HG02938 (cell line): Measurements from ENCODE around the gene U2AF1.
"Not testable (repeated sequence)": the region's sequence is repeated elsewhere in the genome, so short reads cannot be mapped to it uniquely, and the experiment has no call there.

Experiments used
- ATAC-seq: cut with Tn5 transposase; IDR thresholded peaks from one replicate; pipeline ENCODE4 v1.9.1; 2021; ENCODE audit warnings: mild to moderate bottlenecking, moderate library complexity; ENCODE audit not compliant: unreplicated experiment

The U2AF1 gene

DNA sequence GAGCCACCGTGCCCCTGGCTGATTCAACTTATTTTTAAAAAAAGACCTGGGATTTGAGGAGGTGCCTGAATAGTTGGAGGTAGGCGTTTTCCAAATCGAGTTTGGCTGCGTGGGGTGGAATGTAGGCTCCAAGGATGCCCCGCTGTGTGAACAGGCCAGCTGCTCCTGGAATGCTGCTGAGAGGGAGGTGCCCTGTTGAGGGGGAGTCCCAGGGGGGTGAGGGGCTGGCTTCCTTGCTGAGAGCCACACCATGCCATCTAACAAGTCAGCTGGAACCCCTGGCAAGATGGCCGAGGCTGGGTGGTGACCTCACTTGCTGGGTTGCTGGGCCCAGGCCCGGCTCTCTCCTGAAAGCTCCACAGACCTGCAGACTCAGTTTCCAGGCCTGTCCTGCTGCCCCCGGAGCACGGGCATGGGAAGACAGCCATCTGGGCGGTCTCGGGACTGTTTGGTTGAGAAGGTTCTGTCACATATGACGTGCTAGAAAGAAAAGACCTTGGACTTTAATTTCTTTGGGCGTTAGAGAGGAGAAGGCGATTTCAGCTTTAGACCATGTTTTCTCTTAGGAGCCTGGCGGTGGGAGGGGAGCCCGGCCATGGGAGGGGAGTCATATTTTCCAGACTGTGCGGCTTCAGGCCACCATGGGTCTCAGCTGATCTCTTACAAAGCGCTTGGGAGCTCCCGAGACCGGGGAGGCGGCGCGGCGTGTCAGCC lies 24.6 kb downstream of the U2AF1 start:
- ATAC-seq = not testable (repeated sequence)

DNA sequence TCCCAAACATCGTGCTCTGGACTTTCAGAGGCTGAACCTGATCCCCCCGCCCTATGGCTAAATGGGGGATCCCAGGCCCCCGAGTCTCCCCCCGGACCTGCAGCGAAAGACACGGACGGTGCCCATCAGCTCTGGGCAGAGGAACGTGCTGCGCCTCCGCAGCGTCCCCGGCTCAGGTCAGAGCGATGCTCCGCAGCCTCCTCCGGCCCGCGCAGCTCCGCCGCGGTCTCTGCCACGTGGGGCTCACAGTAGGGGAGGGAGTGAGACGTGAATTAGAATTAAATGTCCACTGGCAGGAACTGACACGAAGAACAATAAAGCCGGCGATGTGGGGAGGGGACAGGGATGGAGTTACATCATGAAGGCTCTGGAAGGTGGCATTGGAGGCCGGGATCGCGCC lies 30.7 kb downstream of the U2AF1 start:
- ATAC-seq = not testable (repeated sequence)

DNA sequence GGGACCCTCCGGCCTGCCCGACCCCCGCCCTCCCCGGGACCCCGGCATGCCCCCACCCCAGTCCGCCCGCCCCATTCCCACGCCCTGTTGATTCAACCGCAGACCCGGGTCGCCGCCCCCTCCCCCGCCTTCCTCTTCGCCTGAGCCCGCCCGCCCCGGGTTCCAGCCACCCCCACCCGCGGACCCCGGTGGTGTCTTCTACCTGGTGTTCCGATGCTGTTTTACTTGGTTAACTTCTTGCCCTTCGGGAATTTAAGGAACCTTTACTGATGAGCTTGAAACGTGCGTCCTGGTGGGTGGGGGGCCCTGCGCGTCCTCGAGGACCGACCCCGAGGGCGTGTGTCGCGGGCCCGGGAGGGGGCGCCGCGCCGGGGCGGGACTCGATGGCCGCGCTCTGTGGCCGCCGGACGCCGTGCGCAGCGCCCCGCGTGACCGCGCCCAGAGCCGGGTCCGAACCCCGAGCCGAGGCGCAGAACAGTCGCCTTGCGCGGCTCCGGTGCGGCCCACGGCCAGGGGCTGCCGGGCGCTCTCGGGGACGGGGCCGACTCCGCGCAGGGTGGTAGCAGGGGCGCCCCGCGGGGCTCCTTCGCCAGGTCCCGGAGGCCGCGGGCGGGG lies 31.2 kb downstream of the U2AF1 start:
- ATAC-seq = not testable (repeated sequence)

GRCh38 chr21:43075170-43076022 lies 32.0 kb downstream of the U2AF1 start, which contains the start of gene CBS:
CBS (minus strand) TSS chr21:43075835; CDS start chr21:43072193, 3,642 bp downstream.
- not testable (repeated sequence) for ATAC-seq

DNA sequence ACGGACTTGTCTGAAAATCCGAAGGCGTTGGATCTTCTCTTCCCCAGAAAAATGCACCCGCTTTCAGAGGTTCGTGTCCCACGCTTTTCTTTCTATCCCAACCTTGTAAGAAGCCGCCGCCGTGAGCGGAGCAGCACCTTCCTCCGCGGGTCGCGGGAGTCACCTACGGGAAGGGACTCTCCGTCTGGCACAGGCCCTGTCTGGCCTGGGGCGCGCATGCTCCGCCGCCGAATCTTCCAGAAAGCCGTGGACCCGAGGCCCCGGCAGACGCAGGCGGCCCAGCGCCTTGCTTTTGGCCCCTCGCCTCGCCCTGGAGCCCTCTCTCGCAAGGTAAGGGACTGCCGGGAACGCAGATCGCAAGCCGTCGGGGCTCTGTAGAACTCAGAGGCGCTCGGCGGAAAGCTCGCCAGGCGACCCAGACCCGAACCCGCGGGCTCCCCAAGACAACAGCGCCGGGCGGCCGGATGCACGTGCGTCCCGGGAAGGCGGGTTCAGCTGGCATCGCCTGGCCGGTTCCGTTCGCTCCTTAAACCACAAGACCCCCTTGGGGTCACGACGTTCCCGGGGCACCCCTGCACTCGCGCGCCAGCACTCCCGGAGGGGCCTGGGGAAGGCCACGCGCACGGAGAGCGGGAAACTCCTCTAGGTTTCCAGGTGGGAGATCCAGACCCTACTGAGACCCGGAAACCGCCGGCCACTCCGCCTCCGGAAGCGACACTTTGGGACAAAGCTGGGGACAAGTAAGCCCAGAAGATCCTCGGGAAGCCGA lies 32.8 kb downstream of the U2AF1 start:
- not testable (repeated sequence) for ATAC-seq

GRCh38 chr21:43072742-43073141 lies 34.6 kb downstream of the U2AF1 start:
- ATAC-seq = not testable (repeated sequence)

DNA sequence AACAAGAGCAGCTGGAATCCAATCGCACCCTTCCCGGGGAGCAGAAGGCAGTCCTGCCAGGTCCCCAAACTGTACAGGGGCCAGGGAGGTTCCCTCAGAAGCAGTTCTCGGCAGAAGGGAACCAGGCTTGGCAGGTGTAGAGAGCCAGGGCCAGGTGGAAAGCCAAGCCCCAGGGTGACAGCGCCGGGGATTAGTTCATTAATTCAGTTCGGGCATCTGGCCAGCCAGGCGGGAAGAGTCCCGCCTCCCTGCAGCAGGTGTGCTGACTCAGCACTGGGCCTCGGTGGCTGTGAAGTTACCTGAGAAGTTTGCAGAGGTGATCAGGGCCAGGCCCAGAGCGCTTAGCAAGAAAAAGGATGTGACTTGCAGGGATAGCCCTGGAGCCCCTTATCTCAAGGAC lies 37.7 kb downstream of the U2AF1 start:
- ATAC-seq = not testable (repeated sequence)

DNA sequence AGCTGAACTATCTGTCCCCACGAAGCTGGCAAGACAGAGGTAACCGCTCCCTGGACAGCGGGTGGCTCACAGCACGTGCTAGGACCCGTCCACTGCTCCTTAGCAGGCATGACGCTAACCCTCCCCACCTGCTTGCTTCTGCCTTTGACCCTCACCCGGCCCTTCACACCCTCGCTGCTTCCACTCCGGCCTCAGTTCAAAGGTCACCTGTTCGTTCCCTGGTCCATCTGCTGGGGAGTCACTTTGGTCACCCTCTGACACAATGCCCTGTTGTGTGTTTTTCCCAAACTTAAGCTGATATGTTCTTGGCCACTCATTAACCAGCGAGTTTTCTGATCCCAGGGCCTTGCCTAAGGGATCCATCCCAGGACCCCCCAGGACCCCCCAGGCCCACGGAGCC lies 39.3 kb downstream of the U2AF1 start:
- ATAC-seq = not testable (repeated sequence)

DNA sequence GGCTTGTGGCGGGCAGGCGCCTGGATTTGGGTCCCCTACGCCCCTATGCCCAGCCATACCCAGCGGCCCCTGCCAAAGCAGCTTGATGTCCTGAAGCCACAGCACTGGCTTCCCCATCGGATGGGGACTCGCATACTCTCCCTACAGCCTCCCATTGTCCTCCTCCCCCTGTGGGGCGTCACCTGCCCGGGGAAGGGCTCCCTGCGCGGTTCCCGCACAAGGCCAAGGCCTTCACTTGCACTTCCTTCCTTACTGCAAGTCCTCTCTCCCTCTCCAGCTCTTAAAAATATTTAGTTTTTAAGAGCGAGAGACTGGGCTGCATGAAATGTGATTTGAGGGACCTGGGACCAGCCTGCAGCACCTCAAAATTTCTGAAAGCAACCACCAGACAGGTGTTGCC lies 40.7 kb downstream of the U2AF1 start:
- ATAC-seq = not testable (repeated sequence)

- ATAC-seq = not testable (repeated sequence)
Measured at GRCh38 chr21:43065991-43066390, 41.4 kb downstream of the U2AF1 start.

- ATAC-seq = not testable (repeated sequence)
Measured at GRCh38 chr21:43064265-43064917, 43.0 kb downstream of the U2AF1 start.

- ATAC-seq = not testable (repeated sequence)
Measured at GRCh38 chr21:43062955-43063664, 44.3 kb downstream of the U2AF1 start.

DNA sequence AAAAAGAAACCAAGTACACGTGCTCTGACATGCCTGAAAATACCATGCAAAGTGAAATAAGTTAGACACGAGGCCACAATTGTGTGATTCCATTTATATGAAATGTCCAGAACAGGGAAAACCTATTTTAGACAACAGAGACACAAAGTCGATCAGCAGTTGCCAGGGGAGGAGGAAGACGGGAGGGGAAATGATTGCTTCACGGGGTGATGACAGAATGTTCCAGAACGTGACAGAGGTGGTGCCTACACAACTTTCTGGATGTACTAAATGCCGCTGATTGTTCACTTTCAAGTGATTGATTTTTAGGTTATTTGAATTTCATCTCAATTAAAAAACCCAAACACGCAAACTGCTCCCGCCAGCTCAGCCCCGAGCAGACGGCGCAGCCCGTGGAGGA lies 54.3 kb downstream of the U2AF1 start:
- ATAC-seq = not testable (repeated sequence)

GRCh38 chr21:43045876-43046821 lies 61.2 kb downstream of the U2AF1 start:
- not testable (repeated sequence) for ATAC-seq

GRCh38 chr21:43045165-43045875 lies 62.0 kb downstream of the U2AF1 start:
- not testable (repeated sequence) for ATAC-seq

DNA sequence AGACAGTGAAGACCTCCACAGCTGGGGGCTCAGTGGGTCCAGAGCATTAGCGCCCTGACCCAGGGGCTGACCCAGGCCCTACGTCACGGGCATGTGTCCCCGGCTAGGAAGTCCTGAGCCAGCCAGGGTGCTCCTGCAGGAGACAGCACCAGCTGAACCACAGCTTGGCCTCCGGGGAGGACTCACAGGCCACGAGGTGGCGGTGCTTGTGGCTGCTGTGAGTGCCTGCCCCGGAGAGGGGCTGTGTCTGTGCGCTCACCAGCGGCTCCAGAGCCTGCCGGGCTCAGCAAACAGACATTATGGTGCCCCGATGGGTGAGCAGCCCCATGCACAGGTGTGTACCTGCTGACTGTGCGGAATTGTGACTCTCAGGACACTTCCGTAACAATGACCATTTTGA lies 62.8 kb downstream of the U2AF1 start:
- not testable (repeated sequence) for ATAC-seq

GRCh38 chr21:43043291-43043690 lies 64.1 kb downstream of the U2AF1 start:
- not testable (repeated sequence) for ATAC-seq
